Esophagus squamous epithelium (tissue), 4 donors: ENCODE data around the gene PDZRN3.

Experiments
- POLR2A ChIP-seq, 4 donors: fragments of 450-650 bp; IDR thresholded peaks; one replicate each; pipeline ENCODE4 v1.6.1; 2017; ENCODE audit warnings: antibody characterized with exemption in 4 of 4, mild to moderate bottlenecking in 4 of 4, moderate library complexity in 3 of 4
- TF ChIP-seq, protein P1 (sequence below), 6 experiments: fragments of 450-650 bp in 4 of 6; fragments of 200-600 bp in 2 of 6; sonication (generic) in 2 of 6; IDR thresholded peaks; one replicate each; pipeline ENCODE4 v1.5.1; 2016 to 2019; ENCODE audit warnings: antibody characterized with exemption in 6 of 6, mild to moderate bottlenecking in 4 of 6, moderate library complexity in 4 of 6

DNA sequence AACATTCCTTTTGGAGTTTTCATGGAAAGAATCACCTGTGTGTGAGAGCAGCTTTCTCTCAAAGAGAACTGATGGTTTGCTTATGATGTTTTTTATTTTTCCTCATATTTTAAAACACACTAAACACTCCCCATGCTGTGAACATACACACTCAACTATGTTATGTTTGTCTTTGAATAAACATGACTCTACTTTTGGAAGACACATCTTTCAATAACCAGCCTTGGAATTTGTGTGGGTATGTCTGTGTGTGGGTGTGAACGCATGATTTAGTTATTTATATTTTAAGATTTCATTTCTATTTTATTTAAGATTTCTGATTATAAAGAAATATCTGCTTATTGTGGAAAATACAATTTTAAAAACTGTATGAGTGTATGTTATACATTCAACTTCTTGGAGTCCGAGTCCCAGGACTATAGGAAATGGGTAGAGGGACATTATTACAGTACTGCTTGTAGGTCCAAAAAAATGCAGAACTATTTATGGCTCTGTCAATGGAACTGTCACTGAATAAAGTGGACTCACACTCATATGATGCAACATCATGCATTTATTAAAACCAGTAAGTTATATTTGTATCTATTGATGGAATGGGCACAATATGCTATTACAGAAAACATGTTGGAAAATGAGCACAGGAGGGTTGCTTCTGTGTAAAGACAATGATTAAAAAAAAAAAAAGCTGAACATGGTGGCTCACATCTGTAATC, 43.5 kb downstream of the PDZRN3 start:
- TF ChIP-seq, protein P1, sequence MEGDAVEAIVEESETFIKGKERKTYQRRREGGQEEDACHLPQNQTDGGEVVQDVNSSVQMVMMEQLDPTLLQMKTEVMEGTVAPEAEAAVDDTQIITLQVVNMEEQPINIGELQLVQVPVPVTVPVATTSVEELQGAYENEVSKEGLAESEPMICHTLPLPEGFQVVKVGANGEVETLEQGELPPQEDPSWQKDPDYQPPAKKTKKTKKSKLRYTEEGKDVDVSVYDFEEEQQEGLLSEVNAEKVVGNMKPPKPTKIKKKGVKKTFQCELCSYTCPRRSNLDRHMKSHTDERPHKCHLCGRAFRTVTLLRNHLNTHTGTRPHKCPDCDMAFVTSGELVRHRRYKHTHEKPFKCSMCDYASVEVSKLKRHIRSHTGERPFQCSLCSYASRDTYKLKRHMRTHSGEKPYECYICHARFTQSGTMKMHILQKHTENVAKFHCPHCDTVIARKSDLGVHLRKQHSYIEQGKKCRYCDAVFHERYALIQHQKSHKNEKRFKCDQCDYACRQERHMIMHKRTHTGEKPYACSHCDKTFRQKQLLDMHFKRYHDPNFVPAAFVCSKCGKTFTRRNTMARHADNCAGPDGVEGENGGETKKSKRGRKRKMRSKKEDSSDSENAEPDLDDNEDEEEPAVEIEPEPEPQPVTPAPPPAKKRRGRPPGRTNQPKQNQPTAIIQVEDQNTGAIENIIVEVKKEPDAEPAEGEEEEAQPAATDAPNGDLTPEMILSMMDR (IDR thresholded peaks at IDR 0.05) = no peak
- TF ChIP-seq POLR2A (IDR thresholded peaks at IDR 0.05) = no peak
